ENCODE measurements around the gene PIGR. TPM values are rescaled to one million over a fixed set of nuclear protein-coding genes. Genes with fewer than 3 reads are reported as not detected.

PIGR gene
- total and polyA plus RNA-seq, 2 of the 4 experiments (the other 2 are of a cell fraction): not detected

- H3K79me1 ChIP-seq (ENCODE audit: low read depth in 1 of 2, low read length in 2 of 2): no peaks in the 10 kb centered on the region
- H3K9me1 ChIP-seq (ENCODE audit: insufficient read depth, low read length): peaks cover 10% of the 10 kb centered on the region
- BruUV-seq (replicated peaks): no TSS peak
- H2BK120ac ChIP-seq (ENCODE audit: low read depth, low read length): peak overlapping the region; percentile 1; the same call in 1 of the 2 replicates
- in situ Hi-C loops (cut with MboI; ENCODE audit: low sequenced_read_pairs): no loop called here
- peak overlapping the region; percentile 79; the same call in 1 of the 2 replicates for H4K5ac ChIP-seq (ENCODE audit: low read depth, low read length)
- peaks cover 12% of the 10 kb centered on the region for H3K4me1 ChIP-seq (ENCODE audit: control insufficient read depth, insufficient read depth, low read length)
- peak overlapping the region; percentile 65; the same call in 1 of the 2 replicates for H2BK20ac ChIP-seq (ENCODE audit: low read depth, low read length)
- DNase-seq (no peak), ATAC-seq (ENCODE audit: low read depth) (no peak)
- H3K18ac ChIP-seq (ENCODE audit: low read depth, low read length): peak overlapping the region; percentile 70; the same call in 1 of the 2 replicates
- H2AFZ ChIP-seq (replicated peaks; ENCODE audit: low read length, poor library complexity): no peak overlapping the region
- no peaks in the 10 kb centered on the region for H3K27me3 ChIP-seq (ENCODE audit: control insufficient read depth, insufficient read depth, low read length)
- H3K9ac ChIP-seq (ENCODE audit: low read depth, low read length): no peak overlapping the region
- dilution Hi-C loops (cut with HindIII; ENCODE audit: low sequenced_read_pairs, unreplicated experiment): no loop called here
- H3K4me2 ChIP-seq (ENCODE audit: low read depth, low read length): no peak overlapping the region
- intact Hi-C loops (cut with micrococcal nuclease): no loop called here
- 0 out of 2 replicates have a peak, but pooled peaks cover 1% of the 10 kb centered on the region for H3K9me3 ChIP-seq (ENCODE audit: control insufficient read depth, insufficient read depth, low read length)
- no peak overlapping the region for H2BK5ac ChIP-seq (ENCODE audit: low read depth, low read length, poor library complexity, severe bottlenecking)
- H3K14ac ChIP-seq (replicated peaks; ENCODE audit: low read depth, low read length): no peak overlapping the region
- no CpG with 5 or more reads among the region's 3 CpGs for WGBS, 2 experiments (ENCODE audit: extremely low coverage in 2 of 2, insufficient read length in 1 of 2)
- H2BK15ac ChIP-seq (ENCODE audit: low read depth, low read length): 0 out of 3 replicates have a peak overlapping the region, but pooled peaks have one; percentile 15
- ChIA-PET CTCF (interaction anchor here (0.8 to 1.0 kb wide), 2 partner anchors 20 to 28 kb away, joined by 3 to 4 read pairs; partner anchors contain the start of gene IL20), POLR2A (ENCODE audit: unreplicated experiment) (no interaction called here)
- no peaks in the 10 kb centered on the region for H3K36me3 ChIP-seq (ENCODE audit: control insufficient read depth, insufficient read depth, low read length)
- no peak overlapping the region for H3K4me3 ChIP-seq (ENCODE audit: insufficient read depth, low read depth, low read length)
- no peak overlapping the region; the same call in 1 of the 2 replicates for H2AK5ac ChIP-seq (ENCODE audit: low read depth, low read length)
- no peak overlapping the region for H3K23ac ChIP-seq (ENCODE audit: low read depth, low read length)
- no peak for TF ChIP-seq POLR2A (IDR thresholded peaks at IDR 0.05; ENCODE audit: low read depth, low read length)
- TF ChIP-seq USF2 (IDR thresholded peaks at IDR 0.05; ENCODE audit: low read depth, low read length): no peak
- no peak for TF ChIP-seq SMC3 (IDR thresholded peaks at IDR 0.05; ENCODE audit: low read depth, low read length)
- TF ChIP-seq MXI1 (IDR thresholded peaks at IDR 0.05; ENCODE audit: borderline replicate concordance, low read depth, low read length): no peak
- no peak for TF ChIP-seq BHLHE40 (IDR thresholded peaks at IDR 0.05; ENCODE audit: low read depth, low read length)
- no peak for TF ChIP-seq RCOR1 (IDR thresholded peaks at IDR 0.05; ENCODE audit: insufficient replicate concordance, low read length)
- H4K20me1 ChIP-seq (ENCODE audit: insufficient read depth, low read length): no peaks in the 10 kb centered on the region
- H3K4ac ChIP-seq (ENCODE audit: low read depth, low read length): peak overlapping the region; percentile 4; the same call in 1 of the 2 replicates
- H4K8ac ChIP-seq (ENCODE audit: low read depth in 2 of 2, low read length in 2 of 2): no peak overlapping the region
- H2AK9ac ChIP-seq (replicated peaks; ENCODE audit: low read depth, low read length, poor library complexity): no peak overlapping the region
- no peak overlapping the region for H3K56ac ChIP-seq (ENCODE audit: extremely low read depth, insufficient read depth, low read length)
- H3K27ac ChIP-seq (ENCODE audit: insufficient read depth, low read length): no peak overlapping the region
- no peak overlapping the region for H4K91ac ChIP-seq (ENCODE audit: insufficient read depth, low read depth, low read length)
Measured at GRCh38 chr1:206885341-206886060, 60.8 kb downstream of the PIGR start.

All from IMR-90 (cell line).